ENCODE measurements around the gene DMD. TPM values are rescaled to one million over a fixed set of nuclear protein-coding genes. Genes with fewer than 3 reads are reported as not detected.

DMD gene
- total RNA-seq, 1 donor from 2014 or later, result 2.5 TPM

GRCh38 chrX:32582729-32583128, 628.6 kb downstream of the DMD start:
- no peak for DNase-seq (ENCODE audit: low read depth)
- no peaks in the 10 kb centered on the region for H3K36me3 ChIP-seq (ENCODE audit: control insufficient read depth, insufficient read depth, low read length)
- H3K4me3 ChIP-seq (ENCODE audit: low read depth, low read length), result no peak overlapping the region
- TF ChIP-seq CTCF (IDR thresholded peaks at IDR 0.05; ENCODE audit: insufficient read depth, low read length, poor library complexity, severe bottlenecking), result no peak
- H3K27me3 ChIP-seq (ENCODE audit: control insufficient read depth, insufficient read depth, low read length), result no peaks in the 10 kb centered on the region

- no peak for TF ChIP-seq CTCF (IDR thresholded peaks at IDR 0.05; ENCODE audit: insufficient read depth, low read length, poor library complexity, severe bottlenecking)
- H3K36me3 ChIP-seq (ENCODE audit: control insufficient read depth, insufficient read depth, low read length), result no peaks in the 10 kb centered on the region
These were observed 634.5 kb downstream of the DMD start for GRCh38 chrX:32576885-32577284.

GRCh38 chrX:32572644-32573043, 638.7 kb downstream of the DMD start:
- Histone ChIP-seq H3K36me3 (ENCODE audit: control insufficient read depth, insufficient read depth, low read length) (no peaks in the 10 kb centered on the region), H3K27me3 (ENCODE audit: control insufficient read depth, insufficient read depth, low read length) (no peaks in the 10 kb centered on the region), H3K4me3 (ENCODE audit: low read depth, low read length) (no peak overlapping the region)
- no peak for DNase-seq (ENCODE audit: low read depth)
- TF ChIP-seq CTCF (IDR thresholded peaks at IDR 0.05; ENCODE audit: insufficient read depth, low read length, poor library complexity, severe bottlenecking), result no peak

More at GRCh38 chrX:32576885-32577284, 634.5 kb downstream of the DMD start:
- Histone ChIP-seq H3K4me3 (ENCODE audit: low read depth, low read length) (no peak overlapping the region), H3K27me3 (ENCODE audit: control insufficient read depth, insufficient read depth, low read length) (no peaks in the 10 kb centered on the region)
- DNase-seq (ENCODE audit: low read depth), result no peak

- Histone ChIP-seq H3K27me3 (ENCODE audit: control insufficient read depth, insufficient read depth, low read length) (no peaks in the 10 kb centered on the region), H3K36me3 (ENCODE audit: control insufficient read depth, insufficient read depth, low read length) (no peaks in the 10 kb centered on the region), H3K4me3 (ENCODE audit: low read depth, low read length) (no peak overlapping the region)
- TF ChIP-seq CTCF (IDR thresholded peaks at IDR 0.05; ENCODE audit: insufficient read depth, low read length, poor library complexity, severe bottlenecking), result no peak
- DNase-seq (ENCODE audit: low read depth), result no peak
These were observed 639.8 kb downstream of the DMD start for GRCh38 chrX:32571579-32571978.

- TF ChIP-seq CTCF (IDR thresholded peaks at IDR 0.05; ENCODE audit: insufficient read depth, low read length, poor library complexity, severe bottlenecking), result no peak
- H3K36me3 ChIP-seq (ENCODE audit: control insufficient read depth, insufficient read depth, low read length), result no peaks in the 10 kb centered on the region
- no peak for DNase-seq (ENCODE audit: low read depth)
- H3K4me3 ChIP-seq (ENCODE audit: low read depth, low read length), result no peak overlapping the region
- H3K27me3 ChIP-seq (ENCODE audit: control insufficient read depth, insufficient read depth, low read length), result no peaks in the 10 kb centered on the region
These were observed 649.1 kb downstream of the DMD start for GRCh38 chrX:32562261-32562660.

- no peak overlapping the region for H3K4me3 ChIP-seq (ENCODE audit: low read depth, low read length)
- DNase-seq (ENCODE audit: low read depth), result no peak
- H3K36me3 ChIP-seq (ENCODE audit: control insufficient read depth, insufficient read depth, low read length), result no peaks in the 10 kb centered on the region
- no peak for TF ChIP-seq CTCF (IDR thresholded peaks at IDR 0.05; ENCODE audit: insufficient read depth, low read length, poor library complexity, severe bottlenecking)
- no peaks in the 10 kb centered on the region for H3K27me3 ChIP-seq (ENCODE audit: control insufficient read depth, insufficient read depth, low read length)
These were observed 666.2 kb downstream of the DMD start for GRCh38 chrX:32545101-32545500.

All from kidney epithelial cell (primary cell).